ENCODE measurements around the gene MAN1A1.

DNA sequence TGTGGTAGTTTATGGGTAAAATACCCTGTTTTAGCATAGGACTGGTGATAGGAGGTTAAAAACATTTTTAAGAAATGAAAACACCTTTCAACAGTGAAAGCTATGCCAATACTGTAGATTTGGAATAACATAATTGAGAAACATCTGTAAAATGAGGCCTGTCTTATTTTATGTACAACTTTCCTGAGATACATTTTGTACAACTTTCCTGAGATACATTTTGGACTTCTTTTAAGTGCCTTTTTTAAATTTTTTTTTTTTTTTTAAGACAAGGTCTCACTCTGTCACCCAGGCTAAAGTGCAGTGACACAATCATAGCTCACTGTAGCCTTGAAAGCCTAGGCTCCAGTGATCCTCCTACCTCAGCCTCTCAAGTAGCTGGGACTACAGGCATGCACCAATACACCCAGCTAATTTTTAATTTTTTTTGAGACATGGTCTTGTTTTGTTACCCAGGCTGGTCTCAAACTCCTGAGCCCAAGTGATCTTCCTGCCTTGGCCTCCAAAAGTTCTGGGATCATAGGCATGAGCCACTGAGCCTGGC is 84.6 kb downstream of the MAN1A1 start:
- TF ChIP-seq EZH2 (IDR thresholded peaks at IDR 0.05) (no peak), POLR2AphosphoS5 (IDR thresholded peaks at IDR 0.05; ENCODE audit: borderline replicate concordance, low read depth, low read length) (no peak), FOXP2 (optimal IDR thresholded peaks at IDR 0.05; ENCODE audit: control extremely low read depth, extremely low read length, insufficient read depth) (no peak)

Measured in SK-N-MC (cell line).